HG03460 (cell line): ENCODE measurements around the gene OPRM1.
A peak's percentile ranks its signal among the peaks of the same experiment; 100 is the strongest.

Experiments
- ATAC-seq: cut with Tn5 transposase; IDR thresholded peaks from one replicate; pipeline ENCODE4 v1.9.1; 2021; ENCODE audit not compliant: unreplicated experiment

Gene OPRM1

DNA sequence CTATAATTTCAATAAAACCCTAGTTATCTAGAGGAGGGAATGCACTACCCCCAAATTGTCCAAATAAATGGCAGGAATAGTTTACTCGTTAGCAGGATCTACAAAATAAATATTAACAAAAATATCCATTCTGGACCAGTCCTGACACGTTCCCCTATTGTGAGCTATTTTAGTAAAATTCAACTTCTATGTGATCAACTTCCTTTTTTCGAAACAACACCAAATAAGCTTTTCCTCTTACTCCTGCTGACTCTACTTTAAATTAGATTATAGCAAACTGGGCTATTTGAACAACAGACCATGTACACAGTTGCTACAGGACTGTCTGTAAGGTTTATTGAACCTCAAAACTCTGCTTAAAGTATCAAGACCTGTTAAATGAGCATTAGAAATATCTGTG lies 163.3 kb downstream of the OPRM1 start:
- no peak for ATAC-seq

DNA sequence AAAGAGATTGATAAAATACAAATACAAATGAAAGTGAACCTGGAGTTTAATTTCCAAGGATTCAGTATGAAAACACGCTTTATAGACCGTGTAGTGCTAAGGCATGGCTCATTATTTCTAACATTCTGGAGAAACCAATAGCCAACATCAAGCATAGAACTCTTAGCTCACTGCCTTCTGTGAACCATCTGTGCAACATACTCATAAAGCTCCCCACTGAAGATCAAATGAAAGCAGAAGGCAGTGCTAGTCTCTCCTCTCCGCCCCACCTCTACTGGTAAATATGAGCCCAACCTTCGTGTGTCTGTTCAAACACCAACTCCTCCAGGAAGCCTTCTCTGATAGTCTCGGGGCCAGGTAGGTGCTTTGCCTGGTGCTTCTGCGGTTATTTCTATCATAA lies 163.9 kb downstream of the OPRM1 start:
- ATAC-seq = no peak

DNA sequence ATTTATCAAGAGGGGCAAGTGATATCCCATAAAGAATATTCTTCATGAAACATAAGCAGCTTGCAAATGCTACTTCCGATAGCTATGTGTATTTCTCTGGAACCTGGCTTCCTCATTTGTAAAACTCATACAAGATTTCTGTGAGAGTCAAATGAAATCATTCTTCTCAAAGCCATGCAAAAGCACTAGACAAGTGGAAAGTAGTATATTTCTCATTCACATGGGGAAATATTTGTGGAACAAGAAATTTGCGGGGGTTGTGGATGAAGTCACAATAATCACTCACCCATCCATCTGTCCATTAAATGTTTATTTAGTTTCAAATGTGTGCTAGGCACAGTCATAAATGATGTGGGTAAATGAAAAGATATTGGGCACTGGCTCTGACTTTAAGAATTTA lies 167.1 kb downstream of the OPRM1 start:
- no peak for ATAC-seq

GRCh38 chr6:154206996-154207395 lies 168.0 kb downstream of the OPRM1 start:
- ATAC-seq = no peak

DNA sequence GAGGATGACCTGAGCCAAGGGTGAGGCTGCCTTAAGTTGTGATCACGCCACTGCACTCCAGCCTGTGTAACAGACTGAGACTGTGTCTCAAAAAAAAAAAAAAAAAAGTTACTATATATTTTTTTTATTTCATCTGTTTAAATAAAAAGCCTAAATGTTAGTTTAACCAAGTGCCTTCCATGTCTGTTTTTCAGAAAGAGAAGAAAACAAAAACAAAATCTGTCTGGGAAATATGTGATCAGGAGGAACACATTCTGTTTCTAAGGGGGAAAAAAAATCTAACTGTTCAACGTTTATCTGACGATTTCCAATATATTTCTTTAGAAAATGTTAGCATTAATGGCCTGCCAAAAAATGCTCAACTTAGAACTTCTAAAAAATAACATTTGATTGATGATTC lies 170.5 kb downstream of the OPRM1 start:
- ATAC-seq = no peak

DNA sequence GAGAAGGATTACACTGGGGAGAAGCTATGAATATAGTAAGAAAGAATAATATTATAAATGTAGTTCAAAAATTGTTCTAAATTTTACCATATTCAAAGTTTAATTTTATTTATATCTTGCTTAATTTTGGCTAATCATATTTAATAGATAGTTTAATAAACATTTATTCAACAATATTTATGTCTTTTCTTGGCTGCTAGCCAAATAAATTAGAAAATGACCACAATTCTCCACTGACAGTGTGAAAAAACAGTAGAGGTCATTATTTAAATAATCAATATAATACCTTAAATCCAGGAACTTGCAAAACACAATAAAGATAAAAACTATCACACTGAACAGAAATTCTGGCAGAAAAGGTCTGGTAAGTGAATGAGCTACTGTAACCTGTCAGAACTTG lies 171.6 kb downstream of the OPRM1 start:
- ATAC-seq = no peak

DNA sequence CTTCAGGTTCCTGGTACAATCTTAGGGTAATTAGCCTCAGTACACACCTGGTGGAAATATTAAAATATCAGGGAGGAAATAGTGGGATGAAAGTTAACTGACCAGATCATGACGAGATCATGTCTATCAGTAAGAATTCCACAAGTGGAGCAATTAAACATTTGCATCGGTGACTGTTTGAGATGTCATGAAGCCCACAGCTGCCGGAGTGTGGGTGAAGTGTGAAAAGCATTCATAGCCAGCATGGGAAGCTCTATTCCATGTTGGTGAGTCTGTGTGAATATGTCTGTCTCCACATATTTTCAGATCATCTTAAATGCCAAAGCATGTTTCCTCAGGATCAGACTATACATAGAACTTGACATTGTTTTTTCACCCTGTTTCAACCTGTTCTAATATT lies 174.7 kb downstream of the OPRM1 start:
- ATAC-seq = no peak

- no peak for ATAC-seq
These were observed 179.3 kb downstream of the OPRM1 start for GRCh38 chr6:154218301-154218700.

DNA sequence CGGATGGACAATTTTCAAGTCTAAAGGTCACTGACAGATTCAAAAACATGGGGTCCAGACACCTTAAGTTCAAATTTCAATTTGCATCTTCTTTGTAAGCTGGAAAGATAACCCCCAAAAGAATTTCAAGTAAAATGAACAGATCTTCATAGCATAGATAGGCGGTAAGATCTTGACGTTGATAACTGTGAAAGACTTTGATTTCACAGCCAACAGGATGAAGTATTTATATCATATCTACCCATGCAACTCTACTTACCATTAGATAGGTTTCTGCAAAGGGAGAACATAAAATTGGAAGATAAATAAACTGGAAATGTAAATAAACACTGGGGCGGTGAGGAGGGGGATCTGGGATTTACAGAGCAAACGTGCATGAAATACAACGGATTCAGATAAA lies 179.7 kb downstream of the OPRM1 start:
- ATAC-seq = no peak

- ATAC-seq = no peak
These were observed 180.2 kb downstream of the OPRM1 start for GRCh38 chr6:154219250-154219649.

GRCh38 chr6:154222716-154223115 lies 183.7 kb downstream of the OPRM1 start:
- no peak for ATAC-seq

GRCh38 chr6:154223296-154223695 lies 184.3 kb downstream of the OPRM1 start:
- ATAC-seq = no peak

GRCh38 chr6:154226461-154226860 lies 187.4 kb downstream of the OPRM1 start:
- no peak for ATAC-seq

GRCh38 chr6:154227862-154228520 lies 189.0 kb downstream of the OPRM1 start:
- no peak for ATAC-seq

- no peak for ATAC-seq
These were observed 189.5 kb downstream of the OPRM1 start for GRCh38 chr6:154228521-154228905.

- peak; percentile 56 for ATAC-seq
These were observed 190.7 kb downstream of the OPRM1 start for GRCh38 chr6:154229786-154230185.

DNA sequence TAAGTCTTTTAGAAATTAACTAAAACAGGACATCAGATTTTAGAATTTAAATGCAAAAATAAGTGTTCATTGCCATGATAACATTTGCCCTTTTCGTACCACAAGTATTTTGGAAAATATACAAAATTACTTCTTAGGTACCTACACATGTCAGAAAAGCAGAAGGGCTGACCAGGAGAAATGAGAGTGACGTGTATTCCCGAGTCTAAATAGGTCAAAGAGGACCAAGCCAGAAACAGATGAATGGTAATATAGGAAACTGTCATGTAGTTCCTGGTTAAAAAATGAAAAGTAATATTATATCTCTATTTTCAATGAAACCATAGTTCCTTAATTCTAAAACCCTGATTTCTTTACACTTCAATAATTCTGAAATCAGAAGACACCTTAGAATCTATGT lies 191.4 kb downstream of the OPRM1 start:
- no peak for ATAC-seq

DNA sequence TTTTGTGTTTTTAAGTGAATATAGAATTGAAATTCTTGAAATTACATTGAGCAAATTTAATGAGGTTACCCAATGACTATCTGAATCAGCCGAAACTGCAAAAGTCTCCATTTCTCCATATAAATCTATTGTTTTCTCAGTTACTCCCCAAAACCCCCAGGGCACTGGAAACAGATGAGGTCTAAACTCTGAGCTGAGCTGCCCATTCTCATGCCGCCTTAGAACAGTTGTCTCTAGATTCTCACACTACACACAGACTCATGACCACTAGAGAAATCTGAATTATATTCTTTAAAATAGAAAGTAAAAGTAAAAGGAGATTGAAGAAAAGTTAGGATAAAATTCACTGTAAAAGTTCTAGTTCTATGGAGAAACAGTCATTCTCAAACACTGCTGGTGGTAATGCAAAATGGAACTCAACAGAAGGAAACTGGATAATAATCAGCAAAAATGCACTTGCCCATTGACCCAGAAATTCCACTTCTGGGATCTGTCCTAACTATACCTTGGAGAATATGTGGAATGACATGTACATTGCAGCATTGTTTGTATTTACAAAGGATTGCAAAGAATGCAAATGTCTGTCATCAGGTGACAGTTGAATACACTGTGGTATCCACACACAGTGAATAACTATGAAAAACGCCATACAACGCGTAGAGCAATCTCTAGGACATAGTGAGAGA lies 192.0 kb downstream of the OPRM1 start:
- ATAC-seq = no peak

GRCh38 chr6:154232013-154232910 lies 193.2 kb downstream of the OPRM1 start:
- ATAC-seq = no peak

DNA sequence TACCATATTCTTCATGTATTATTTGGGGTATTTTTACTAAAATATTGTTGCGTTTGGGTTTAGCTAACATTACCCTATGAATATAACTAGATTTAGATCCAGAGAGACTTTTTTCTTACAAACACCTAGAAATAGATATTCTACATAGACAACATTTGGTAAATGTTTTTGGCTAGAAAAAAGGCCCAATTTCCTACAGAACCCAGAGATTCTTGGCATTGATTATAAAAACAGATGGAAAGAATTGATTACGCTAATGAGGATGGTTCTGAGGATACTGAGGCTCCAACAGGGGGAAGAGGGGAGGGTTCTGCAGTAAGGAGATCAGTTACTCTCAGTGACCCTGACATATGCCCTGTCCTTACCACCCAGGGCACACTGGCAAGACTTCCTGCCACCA lies 194.3 kb downstream of the OPRM1 start:
- no peak for ATAC-seq

- ATAC-seq = peak; percentile 62
These were observed 195.2 kb downstream of the OPRM1 start for GRCh38 chr6:154234019-154234772.
